NT2/D1 (cell line): ENCODE data around the gene TNXB.
"Not testable (repeated sequence)": the region's sequence is repeated elsewhere in the genome, so short reads cannot be mapped to it uniquely, and the experiment has no call there.

Source experiments
- DNase-seq: peaks from one replicate; pipeline ENCODE4 v3.0.0-alpha.2; 2011; ENCODE audit warnings: low read depth, low spot score
- H3K27me3 ChIP-seq: 2 replicates; pipeline ENCODE4 v1.6.0; 2011; ENCODE audit warnings: mild to moderate bottlenecking; ENCODE audit not compliant: insufficient read length, insufficient read depth
- H3K36me3 ChIP-seq: 2 replicates; pipeline ENCODE4 v1.6.1; 2011; ENCODE audit warnings: mild to moderate bottlenecking, low read length, mixed read lengths; ENCODE audit not compliant: insufficient read depth, insufficient read length
- H3K4me1 ChIP-seq: 2 replicates; pipeline ENCODE4 v1.5.1; 2011; ENCODE audit not compliant: insufficient read depth, insufficient read length
- H3K4me3 ChIP-seq: 2 replicates; pipeline ENCODE4 v1.5.1; 2011; ENCODE audit warnings: low read depth; ENCODE audit not compliant: insufficient read length
- H3K9ac ChIP-seq: 2 replicates; pipeline ENCODE4 v1.6.0; 2011; ENCODE audit warnings: low read depth; ENCODE audit not compliant: insufficient read length
- H3K9me3 ChIP-seq: 2 replicates; pipeline ENCODE4 v1.5.1; 2011; ENCODE audit warnings: mild to moderate bottlenecking, low read length; ENCODE audit not compliant: insufficient read depth
- SUZ12 ChIP-seq: IDR thresholded peaks from 2 replicates; pipeline ENCODE4 v1.6.1; 2011; ENCODE audit not compliant: insufficient read length, insufficient read depth; ENCODE audit errors: extremely low read depth
- YY1 ChIP-seq: IDR thresholded peaks from 2 replicates; pipeline ENCODE4 v1.6.1; 2011; ENCODE audit not compliant: insufficient read length, insufficient read depth
- ZNF274 ChIP-seq: IDR thresholded peaks from 2 replicates; pipeline ENCODE4 v1.6.1; 2011; ENCODE audit warnings: mild to moderate bottlenecking, low read depth, low read length

TNXB gene

DNA sequence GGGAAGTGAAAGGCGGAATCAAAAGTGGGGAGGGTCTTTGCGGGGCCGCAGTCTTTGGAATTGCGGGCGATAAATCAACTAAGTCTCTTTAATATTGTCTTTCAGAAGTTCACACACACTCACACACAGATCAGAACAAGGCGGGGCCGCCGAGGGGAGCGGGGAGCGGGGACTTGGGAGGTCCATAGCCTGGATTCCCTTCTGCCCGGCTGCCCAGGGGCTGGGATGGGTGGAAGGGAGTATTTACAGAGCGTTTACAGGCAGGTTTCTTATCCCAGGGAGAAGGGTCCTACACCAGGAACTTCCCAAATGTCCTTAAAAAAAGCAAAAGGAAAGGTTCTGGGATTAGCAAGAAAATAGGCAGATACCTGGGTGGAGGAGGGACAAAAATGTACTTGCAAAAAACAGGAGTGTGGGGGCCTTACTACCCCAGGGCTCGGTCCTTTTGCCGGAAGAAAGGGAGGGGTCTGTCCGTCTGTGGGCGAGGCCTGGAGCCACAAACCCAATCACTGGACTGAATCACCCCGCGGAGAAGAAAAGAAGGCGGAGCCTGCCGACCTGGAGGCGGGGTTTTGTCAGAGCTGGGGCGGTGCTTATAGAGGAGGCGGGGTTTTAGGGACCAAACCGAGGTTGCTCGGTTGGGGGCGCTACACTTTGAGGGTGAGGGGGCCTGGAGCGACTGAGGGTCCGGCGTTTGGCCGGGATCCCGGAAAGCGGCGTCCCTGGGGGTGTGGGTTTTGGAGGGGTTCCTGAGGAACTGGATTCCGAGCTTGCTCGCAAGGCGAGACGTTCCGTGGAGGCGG lies 39.4 kb upstream of the TNXB start:
- H3K4me1 ChIP-seq, result no peaks in the 10 kb centered on the region
- TF ChIP-seq SUZ12, result no peak
- no peak for TF ChIP-seq ZNF274
- TF ChIP-seq YY1, result no peak
- H3K9me3 ChIP-seq, result no peaks in the 10 kb centered on the region
- H3K27me3 ChIP-seq, result peaks cover 3% of the 10 kb centered on the region
- DNase-seq, result no peak
- H3K36me3 ChIP-seq, result no peaks in the 10 kb centered on the region
- H3K4me3 ChIP-seq, result no peak overlapping the region
- no peak overlapping the region for H3K9ac ChIP-seq

DNA sequence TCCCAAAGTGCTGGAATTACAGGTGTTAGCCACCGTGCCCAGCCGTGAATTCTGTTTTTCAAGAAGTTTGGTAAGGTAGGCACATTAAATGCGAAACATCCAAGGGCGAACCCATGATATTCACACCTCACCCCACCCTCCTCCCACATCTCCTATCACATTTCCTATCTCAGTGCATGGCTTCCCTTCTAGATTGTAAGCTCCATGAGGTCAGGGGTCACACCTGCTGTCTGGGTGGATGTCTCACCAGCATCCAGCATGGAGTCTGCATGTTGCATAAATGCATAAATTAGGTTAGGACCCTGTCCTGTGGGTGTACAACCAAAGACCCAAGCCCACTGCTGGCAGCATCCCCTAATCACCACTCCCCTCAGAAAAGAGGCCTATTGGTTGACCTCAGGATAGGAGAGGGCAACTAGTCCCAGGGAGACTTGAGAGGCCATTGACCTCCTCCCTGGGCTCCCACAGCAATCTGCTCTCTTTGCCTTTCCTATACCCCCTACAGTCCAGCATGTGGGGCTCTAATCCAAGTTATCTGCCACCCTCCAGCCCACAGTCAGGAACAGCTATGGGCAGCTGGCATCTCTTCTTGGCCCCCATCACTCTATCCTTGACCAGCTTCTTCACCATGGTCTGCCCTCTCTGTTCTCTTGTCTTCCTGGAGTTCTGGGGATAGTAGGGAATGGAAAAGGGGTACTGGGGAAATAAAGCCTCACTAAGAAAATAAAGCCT lies 38.4 kb upstream of the TNXB start:
- Histone ChIP-seq H3K36me3 (no peaks in the 10 kb centered on the region), H3K4me1 (no peaks in the 10 kb centered on the region)

DNA sequence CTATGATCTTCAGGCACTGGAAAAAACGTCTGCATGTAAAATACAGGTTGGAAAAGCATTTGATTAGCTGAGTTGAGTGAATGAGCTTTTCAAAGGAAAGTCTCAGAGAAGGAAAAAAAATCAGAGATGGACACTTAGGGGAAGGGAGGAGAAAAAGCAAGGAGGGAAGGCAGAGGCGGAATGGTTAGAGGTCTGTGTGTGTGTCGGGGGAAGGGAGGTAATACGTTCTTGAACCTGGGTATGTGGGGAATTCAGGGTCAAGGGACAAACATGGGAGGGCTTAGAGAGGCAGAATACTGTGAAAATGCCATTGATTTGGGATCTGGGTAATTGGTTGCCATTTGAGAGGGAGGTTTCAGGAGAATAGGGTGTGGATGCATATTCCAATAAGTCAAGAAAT lies 37.5 kb upstream of the TNXB start:
- Histone ChIP-seq H3K4me3 (no peak overlapping the region), H3K4me1 (no peaks in the 10 kb centered on the region), H3K36me3 (no peaks in the 10 kb centered on the region), H3K9me3 (no peaks in the 10 kb centered on the region), H3K27me3 (no peaks in the 10 kb centered on the region), H3K9ac (no peak overlapping the region)
- DNase-seq, result no peak
- TF ChIP-seq SUZ12, result no peak
- TF ChIP-seq ZNF274, result no peak
- no peak for TF ChIP-seq YY1

More for the DNA sequence above, 38.4 kb upstream of the TNXB start:
- TF ChIP-seq ZNF274, result no peak
- TF ChIP-seq YY1, result no peak
- TF ChIP-seq SUZ12, result no peak
- no peak for DNase-seq
- peaks cover 3% of the 10 kb centered on the region for H3K27me3 ChIP-seq
- no peak overlapping the region for H3K9ac ChIP-seq
- no peaks in the 10 kb centered on the region for H3K9me3 ChIP-seq
- no peak overlapping the region for H3K4me3 ChIP-seq

DNA sequence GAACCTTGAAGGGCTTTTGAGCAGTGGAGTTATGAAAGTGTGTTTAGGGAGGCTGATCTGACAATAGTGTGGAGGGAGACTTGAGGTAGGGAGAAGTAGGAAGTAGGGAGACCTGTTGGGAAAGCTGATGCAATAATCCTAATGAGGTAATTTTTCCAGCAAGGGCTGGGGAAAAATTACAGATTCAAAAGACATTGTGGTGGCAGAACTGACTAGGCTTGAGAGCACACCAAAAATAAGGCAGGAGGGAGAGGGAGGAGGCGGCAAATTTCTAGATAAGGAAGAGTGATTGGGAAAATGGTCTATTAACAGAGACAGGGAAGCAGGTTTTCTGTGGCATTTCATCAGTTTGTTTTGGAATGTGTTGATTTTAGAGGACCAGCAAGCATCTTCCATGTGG lies 37.1 kb upstream of the TNXB start:
- no peaks in the 10 kb centered on the region for H3K4me1 ChIP-seq
- H3K4me3 ChIP-seq, result no peak overlapping the region
- DNase-seq, result no peak
- no peak overlapping the region for H3K9ac ChIP-seq
- no peaks in the 10 kb centered on the region for H3K27me3 ChIP-seq
- H3K9me3 ChIP-seq, result no peaks in the 10 kb centered on the region
- no peaks in the 10 kb centered on the region for H3K36me3 ChIP-seq
- TF ChIP-seq ZNF274 (no peak), YY1 (no peak), SUZ12 (no peak)

DNA sequence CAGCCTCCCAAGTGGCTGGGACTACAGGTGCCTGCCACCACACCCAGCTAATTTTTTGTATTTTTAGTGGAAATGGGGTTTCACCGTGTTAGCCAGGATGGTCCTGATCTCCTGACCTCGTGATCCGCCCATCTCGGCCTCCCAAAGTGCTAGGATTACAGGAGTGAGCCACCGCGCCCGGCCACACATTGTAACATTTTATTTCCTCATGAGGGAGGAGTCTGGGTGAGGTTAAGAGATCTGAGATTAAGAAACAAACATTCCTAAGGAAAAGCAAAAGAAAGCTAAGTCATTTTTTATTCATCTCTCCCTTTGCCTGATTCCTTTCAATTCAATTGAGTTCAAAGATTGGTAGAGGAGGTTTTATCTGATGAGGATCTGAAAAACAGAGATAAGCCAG lies 35.1 kb upstream of the TNXB start:
- not testable (repeated sequence) for H3K36me3 ChIP-seq, H3K4me3 ChIP-seq, H3K27me3 ChIP-seq, H3K4me1 ChIP-seq, DNase-seq, H3K9me3 ChIP-seq, H3K9ac ChIP-seq

DNA sequence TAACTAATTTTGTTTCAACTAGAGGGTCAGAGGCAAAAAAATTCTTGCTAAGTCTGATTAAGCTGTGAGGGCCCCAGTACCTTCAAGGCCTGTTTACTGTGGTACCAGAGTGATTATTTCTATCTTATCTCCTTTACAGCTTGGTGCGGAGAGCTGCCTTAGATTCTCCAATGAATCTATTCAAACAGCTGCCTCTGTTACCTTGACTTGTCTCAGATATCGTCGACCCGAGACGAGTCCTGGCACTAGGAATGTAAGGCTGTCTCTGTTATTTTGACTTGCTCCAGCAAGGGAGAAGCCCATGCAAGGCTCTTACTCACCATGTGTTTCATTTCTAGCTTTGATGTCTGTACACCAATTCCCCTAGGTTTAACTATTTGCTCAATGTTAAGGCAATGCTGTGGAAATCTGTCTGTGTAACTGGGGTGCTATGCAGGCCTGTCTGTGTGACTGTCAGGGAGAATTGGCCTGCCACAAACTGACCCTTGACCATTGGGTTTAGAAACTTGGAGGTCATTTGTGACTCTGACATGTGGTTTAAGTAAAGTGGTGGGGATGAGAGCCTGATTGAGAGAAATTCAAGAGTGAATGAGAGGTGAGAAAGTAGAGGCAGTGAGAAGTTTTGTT lies 31.4 kb upstream of the TNXB start:
- Histone ChIP-seq H3K4me3 (no peak overlapping the region), H3K36me3 (no peaks in the 10 kb centered on the region), H3K27me3 (no peaks in the 10 kb centered on the region), H3K9ac (no peak overlapping the region), H3K9me3 (no peaks in the 10 kb centered on the region), H3K4me1 (no peaks in the 10 kb centered on the region)
- DNase-seq, result no peak
- TF ChIP-seq SUZ12 (no peak), YY1 (no peak), ZNF274 (no peak)

DNA sequence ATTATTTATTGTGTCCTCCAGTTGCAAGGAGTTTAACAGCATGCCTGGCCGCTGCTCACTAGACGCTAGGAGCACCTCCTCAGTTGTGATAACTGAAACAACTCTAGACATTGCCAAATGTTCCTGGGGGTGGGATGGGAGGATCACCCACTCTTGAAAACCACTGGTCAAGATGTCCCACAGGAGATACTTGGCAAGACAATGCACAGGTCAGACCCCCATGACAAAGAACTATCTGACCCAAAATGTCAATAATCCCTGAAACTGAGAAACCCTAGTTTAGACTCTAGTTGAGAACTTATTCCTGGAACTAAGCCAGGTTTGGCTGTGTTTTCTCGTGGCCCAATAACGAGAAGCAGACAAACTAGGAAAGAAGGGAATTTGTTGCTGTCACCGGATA lies 30.5 kb upstream of the TNXB start:
- TF ChIP-seq YY1 (no peak), SUZ12 (no peak)
- no peak overlapping the region for H3K9ac ChIP-seq
- no peaks in the 10 kb centered on the region for H3K36me3 ChIP-seq
- H3K4me3 ChIP-seq, result no peak overlapping the region
- H3K27me3 ChIP-seq, result no peaks in the 10 kb centered on the region
- H3K9me3 ChIP-seq, result no peaks in the 10 kb centered on the region
- no peak for DNase-seq
- H3K4me1 ChIP-seq, result no peaks in the 10 kb centered on the region
